Hepatocyte (in vitro differentiated cells): ENCODE results near the gene OR8B12.

Experiments
- CTCF ChIP-seq: fragments of 200-600 bp; sonication (generic); IDR thresholded peaks from 2 replicates; pipeline ENCODE4 v1.5.1; 2016; ENCODE audit warnings: antibody characterized with exemption, mild to moderate bottlenecking; ENCODE audit not compliant: poor library complexity
- EZH2 ChIP-seq: fragments of 200-600 bp; sonication (generic); IDR thresholded peaks from 2 replicates; pipeline ENCODE4 v1.6.1; 2016; ENCODE audit warnings: antibody characterized with exemption, mild to moderate bottlenecking, borderline replicate concordance
- EZH2phosphoT487 ChIP-seq: fragments of 200-600 bp; sonication (generic); IDR thresholded peaks from one replicate; pipeline ENCODE4 v1.6.1; 2018; ENCODE audit warnings: antibody characterized with exemption, mild to moderate bottlenecking, low read depth, moderate library complexity; ENCODE audit not compliant: unreplicated experiment, severe bottlenecking

- no peak for TF ChIP-seq CTCF
- TF ChIP-seq EZH2: no peak
- TF ChIP-seq EZH2phosphoT487: no peak
Measured at GRCh38 chr11:124533626-124534025, 9.8 kb downstream of the OR8B12 start.
